DND-41 (cell line): ENCODE results near the gene DOC2B.
"Not testable (repeated sequence)": the region's sequence is repeated elsewhere in the genome, so short reads cannot be mapped to it uniquely, and the experiment has no call there.

Experiments used
- EZH2 ChIP-seq: IDR thresholded peaks from 3 replicates; pipeline ENCODE4 v1.6.1; 2012; ENCODE audit warnings: borderline replicate concordance, low read depth, mild to moderate bottlenecking, moderate library complexity, low read length, inconsistent platforms; ENCODE audit not compliant: severe bottlenecking
- TF ChIP-seq, protein P1 (sequence below): IDR thresholded peaks from 2 replicates; pipeline ENCODE4 v1.5.1; 2012; ENCODE audit warnings: borderline replicate concordance, low read length, moderate library complexity, mild to moderate bottlenecking; ENCODE audit not compliant: poor library complexity, severe bottlenecking; ENCODE audit errors: extremely low read depth

DNA sequence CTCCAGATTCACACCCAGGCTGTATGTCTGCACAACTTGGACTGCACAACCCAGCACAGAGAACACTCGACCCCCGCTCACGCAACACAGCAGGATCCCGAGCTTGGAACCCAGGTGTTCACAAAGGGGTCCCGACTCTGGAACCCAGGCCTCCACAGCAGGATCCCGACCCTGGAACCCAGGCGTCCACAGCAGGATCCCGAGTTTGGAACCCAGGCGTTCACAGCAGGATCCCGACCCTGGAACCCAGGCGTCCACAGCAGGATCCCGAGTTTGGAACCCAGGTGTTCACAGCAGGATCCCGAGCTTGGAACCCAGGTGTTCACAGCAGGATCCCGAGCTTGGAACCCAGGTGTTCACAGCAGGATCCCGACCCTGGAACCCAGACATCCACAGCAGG, 16.8 kb upstream of the DOC2B start:
- TF ChIP-seq, protein P1, sequence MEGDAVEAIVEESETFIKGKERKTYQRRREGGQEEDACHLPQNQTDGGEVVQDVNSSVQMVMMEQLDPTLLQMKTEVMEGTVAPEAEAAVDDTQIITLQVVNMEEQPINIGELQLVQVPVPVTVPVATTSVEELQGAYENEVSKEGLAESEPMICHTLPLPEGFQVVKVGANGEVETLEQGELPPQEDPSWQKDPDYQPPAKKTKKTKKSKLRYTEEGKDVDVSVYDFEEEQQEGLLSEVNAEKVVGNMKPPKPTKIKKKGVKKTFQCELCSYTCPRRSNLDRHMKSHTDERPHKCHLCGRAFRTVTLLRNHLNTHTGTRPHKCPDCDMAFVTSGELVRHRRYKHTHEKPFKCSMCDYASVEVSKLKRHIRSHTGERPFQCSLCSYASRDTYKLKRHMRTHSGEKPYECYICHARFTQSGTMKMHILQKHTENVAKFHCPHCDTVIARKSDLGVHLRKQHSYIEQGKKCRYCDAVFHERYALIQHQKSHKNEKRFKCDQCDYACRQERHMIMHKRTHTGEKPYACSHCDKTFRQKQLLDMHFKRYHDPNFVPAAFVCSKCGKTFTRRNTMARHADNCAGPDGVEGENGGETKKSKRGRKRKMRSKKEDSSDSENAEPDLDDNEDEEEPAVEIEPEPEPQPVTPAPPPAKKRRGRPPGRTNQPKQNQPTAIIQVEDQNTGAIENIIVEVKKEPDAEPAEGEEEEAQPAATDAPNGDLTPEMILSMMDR, result not testable (repeated sequence)
- TF ChIP-seq EZH2, result not testable (repeated sequence)
